ENCODE data around the gene C1GALT1.

DNA sequence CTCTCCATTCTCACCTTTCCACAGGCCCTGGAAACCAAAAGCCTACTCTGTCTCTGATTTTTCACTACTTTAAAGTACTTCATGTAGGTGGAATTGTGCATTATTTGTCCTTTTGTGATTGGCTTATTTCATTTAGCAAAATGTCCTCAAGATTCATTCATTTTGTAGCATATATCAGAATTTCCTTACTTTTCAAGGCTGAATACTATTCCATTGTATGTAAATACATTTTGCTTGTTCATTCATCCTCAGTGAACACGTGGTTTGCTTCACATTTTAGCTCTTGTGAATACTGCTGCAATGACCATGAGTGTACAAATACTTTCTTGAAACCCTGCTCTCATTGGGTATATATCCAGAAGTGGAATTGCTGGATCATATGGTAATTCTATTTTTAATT lies 8.8 kb downstream of the C1GALT1 start:
- TF ChIP-seq, protein P1, sequence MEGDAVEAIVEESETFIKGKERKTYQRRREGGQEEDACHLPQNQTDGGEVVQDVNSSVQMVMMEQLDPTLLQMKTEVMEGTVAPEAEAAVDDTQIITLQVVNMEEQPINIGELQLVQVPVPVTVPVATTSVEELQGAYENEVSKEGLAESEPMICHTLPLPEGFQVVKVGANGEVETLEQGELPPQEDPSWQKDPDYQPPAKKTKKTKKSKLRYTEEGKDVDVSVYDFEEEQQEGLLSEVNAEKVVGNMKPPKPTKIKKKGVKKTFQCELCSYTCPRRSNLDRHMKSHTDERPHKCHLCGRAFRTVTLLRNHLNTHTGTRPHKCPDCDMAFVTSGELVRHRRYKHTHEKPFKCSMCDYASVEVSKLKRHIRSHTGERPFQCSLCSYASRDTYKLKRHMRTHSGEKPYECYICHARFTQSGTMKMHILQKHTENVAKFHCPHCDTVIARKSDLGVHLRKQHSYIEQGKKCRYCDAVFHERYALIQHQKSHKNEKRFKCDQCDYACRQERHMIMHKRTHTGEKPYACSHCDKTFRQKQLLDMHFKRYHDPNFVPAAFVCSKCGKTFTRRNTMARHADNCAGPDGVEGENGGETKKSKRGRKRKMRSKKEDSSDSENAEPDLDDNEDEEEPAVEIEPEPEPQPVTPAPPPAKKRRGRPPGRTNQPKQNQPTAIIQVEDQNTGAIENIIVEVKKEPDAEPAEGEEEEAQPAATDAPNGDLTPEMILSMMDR (IDR thresholded peaks at IDR 0.05; ENCODE audit: poor library complexity) = no peak
- no peak for TF ChIP-seq EZH2 (IDR thresholded peaks at IDR 0.05; ENCODE audit: borderline replicate concordance)

Measured in hepatocyte (in vitro differentiated cells).